Measurements from ENCODE around the gene UROC1.

DNA sequence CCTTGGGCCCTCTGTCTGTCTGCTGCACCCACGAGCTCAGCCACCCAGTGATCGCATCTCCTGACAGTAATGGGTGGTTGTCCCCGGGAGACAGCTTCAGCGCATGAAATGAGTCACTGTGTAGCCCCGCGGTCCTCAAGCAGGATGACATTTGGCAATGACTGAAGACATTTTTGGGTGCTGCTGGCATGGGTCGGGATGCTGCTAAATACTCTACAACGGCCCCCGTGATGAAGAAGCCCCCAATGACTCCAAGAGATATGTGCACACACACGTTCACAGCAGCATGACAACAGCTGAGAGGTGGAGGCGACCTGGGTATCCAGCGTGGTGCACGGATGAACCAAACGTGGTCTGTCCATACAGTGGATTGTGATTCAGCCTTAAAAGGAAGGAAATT lies 24.5 kb downstream of the UROC1 start:
- TF ChIP-seq, protein P1, sequence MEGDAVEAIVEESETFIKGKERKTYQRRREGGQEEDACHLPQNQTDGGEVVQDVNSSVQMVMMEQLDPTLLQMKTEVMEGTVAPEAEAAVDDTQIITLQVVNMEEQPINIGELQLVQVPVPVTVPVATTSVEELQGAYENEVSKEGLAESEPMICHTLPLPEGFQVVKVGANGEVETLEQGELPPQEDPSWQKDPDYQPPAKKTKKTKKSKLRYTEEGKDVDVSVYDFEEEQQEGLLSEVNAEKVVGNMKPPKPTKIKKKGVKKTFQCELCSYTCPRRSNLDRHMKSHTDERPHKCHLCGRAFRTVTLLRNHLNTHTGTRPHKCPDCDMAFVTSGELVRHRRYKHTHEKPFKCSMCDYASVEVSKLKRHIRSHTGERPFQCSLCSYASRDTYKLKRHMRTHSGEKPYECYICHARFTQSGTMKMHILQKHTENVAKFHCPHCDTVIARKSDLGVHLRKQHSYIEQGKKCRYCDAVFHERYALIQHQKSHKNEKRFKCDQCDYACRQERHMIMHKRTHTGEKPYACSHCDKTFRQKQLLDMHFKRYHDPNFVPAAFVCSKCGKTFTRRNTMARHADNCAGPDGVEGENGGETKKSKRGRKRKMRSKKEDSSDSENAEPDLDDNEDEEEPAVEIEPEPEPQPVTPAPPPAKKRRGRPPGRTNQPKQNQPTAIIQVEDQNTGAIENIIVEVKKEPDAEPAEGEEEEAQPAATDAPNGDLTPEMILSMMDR (conservative IDR thresholded peaks at IDR 0.05; ENCODE audit: low read length): no peak
- TF ChIP-seq EZH2phosphoT487 (IDR thresholded peaks at IDR 0.05; ENCODE audit: borderline replicate concordance, low read depth, low read length): no peak

Data from OCI-LY7 (cell line).